GM10248 (cell line): ENCODE data around the gene CHTF8.

Experiments
- CTCF ChIA-PET: fragments of 300-600 bp; sonication (Branson Sonifier 250); formaldehyde crosslinking; extraction: SDS; loops from one replicate; lab custom pipeline; 2021; ENCODE audit warnings: antibody characterized with exemption; lab: Yijun Ruan, JAX
- POLR2A ChIA-PET: fragments of 350-650 bp; sonication (Branson Sonifier 250); formaldehyde crosslinking; extraction: SDS; loops from one replicate; lab custom pipeline; 2020; ENCODE audit warnings: antibody characterized with exemption; lab: Yijun Ruan, JAX
- DNase-seq: peaks from one replicate; pipeline ENCODE4 v3.0.0; 2012; ENCODE audit errors: extremely low spot score
- CTCF ChIP-seq: IDR thresholded peaks from 2 replicates; pipeline ENCODE4 v1.5.1; 2012; ENCODE audit warnings: mild to moderate bottlenecking, low read depth; ENCODE audit errors: extremely low read depth, missing control alignments, control extremely low read depth

Gene CHTF8

GRCh38 chr16:69132424-69133252, at the start of gene CHTF8, which contains the start of gene UTP4:
CHTF8 (minus strand) TSS chr16:69132588; CDS start chr16:69121458, 11,130 bp downstream.
UTP4 (plus strand) TSS chr16:69132649; CDS start chr16:69133460, 811 bp downstream.
- POLR2A ChIA-PET: interaction anchor here (0.9 kb wide), 1 partner anchor 285 kb away, joined by 3 read pairs; no protein-coding TSS in a partner anchor
- peak; percentile 92 for DNase-seq
- no peak for TF ChIP-seq CTCF
- CTCF ChIA-PET: interaction anchor here (0.6 to 2.3 kb wide), 4 partner anchors 9 to 178 kb away, joined by 3 to 10 read pairs (median 8); no protein-coding TSS in a partner anchor

GRCh38 chr16:69180011-69180338, 47.6 kb upstream of the CHTF8 start:
- no peak for TF ChIP-seq CTCF
- POLR2A ChIA-PET: no interaction called here
- DNase-seq: no peak
- CTCF ChIA-PET: interaction anchor here (0.9 kb wide), 1 partner anchor 29 kb away, joined by 3 read pairs; no protein-coding TSS in a partner anchor

GRCh38 chr16:69179328-69180010, 47.1 kb upstream of the CHTF8 start:
- POLR2A ChIA-PET: no interaction called here
- no peak for DNase-seq
- CTCF ChIA-PET: interaction anchor here (0.9 kb wide), 1 partner anchor 29 kb away, joined by 3 read pairs; no protein-coding TSS in a partner anchor
- no peak for TF ChIP-seq CTCF

GRCh38 chr16:69176033-69176800, 43.8 kb upstream of the CHTF8 start:
- DNase-seq: no peak
- CTCF ChIA-PET: interaction anchor here (0.6 to 2.3 kb wide), 5 partner anchors 9 to 134 kb away, joined by 3 to 9 read pairs (median 3); partner anchors contain the start of gene SNTB2
- no peak for TF ChIP-seq CTCF
- POLR2A ChIA-PET: interaction anchor here (0.6 kb wide), 1 partner anchor 9 kb away, joined by 3 read pairs; no protein-coding TSS in a partner anchor

- ChIA-PET POLR2A (no interaction called here), CTCF (interaction anchor here (1.4 kb wide), 1 partner anchor 20 kb away, joined by 3 read pairs; no protein-coding TSS in a partner anchor)
- no peak for TF ChIP-seq CTCF
- DNase-seq: no peak
These were observed 39.1 kb upstream of the CHTF8 start for GRCh38 chr16:69171325-69172084.
